Measurements from ENCODE around the gene SYNE2.
"Not testable (repeated sequence)": the region's sequence is repeated elsewhere in the genome, so short reads cannot be mapped to it uniquely, and the experiment has no call there.

Gene SYNE2

GRCh38 chr14:64040044-64040443, 187.2 kb downstream of the SYNE2 start:
- DNase-seq: no peak

GRCh38 chr14:64043296-64043695, 190.5 kb downstream of the SYNE2 start:
- DNase-seq: not testable (repeated sequence)

GRCh38 chr14:64045091-64045490, 192.3 kb downstream of the SYNE2 start:
- DNase-seq: no peak

GRCh38 chr14:64049616-64050381, 197.0 kb downstream of the SYNE2 start:
- no peak for DNase-seq

- DNase-seq: no peak
Measured at GRCh38 chr14:64053694-64054669, 201.2 kb downstream of the SYNE2 start.

- DNase-seq: no peak
Measured at GRCh38 chr14:64059454-64060198, 206.8 kb downstream of the SYNE2 start.

GRCh38 chr14:64060199-64060545, 207.4 kb downstream of the SYNE2 start:
- no peak for DNase-seq

GRCh38 chr14:64060648-64061096, 207.9 kb downstream of the SYNE2 start:
- no peak for DNase-seq

- DNase-seq: no peak
Measured at GRCh38 chr14:64061115-64061514, 208.3 kb downstream of the SYNE2 start.

- no peak for DNase-seq
Measured at GRCh38 chr14:64061706-64062105, 208.9 kb downstream of the SYNE2 start.

GRCh38 chr14:64062381-64063115, 209.7 kb downstream of the SYNE2 start:
- no peak for DNase-seq

- no peak for DNase-seq
Measured at GRCh38 chr14:64064447-64064846, 211.6 kb downstream of the SYNE2 start.

- no peak for DNase-seq
Measured at GRCh38 chr14:64069634-64070359, 217.0 kb downstream of the SYNE2 start.

GRCh38 chr14:64074961-64075612, 222.3 kb downstream of the SYNE2 start:
- no peak for DNase-seq

- DNase-seq: no peak
Measured at GRCh38 chr14:64075613-64076005, 222.8 kb downstream of the SYNE2 start.

- no peak for DNase-seq
Measured at GRCh38 chr14:64080452-64080851, 227.6 kb downstream of the SYNE2 start.

- no peak for DNase-seq
Measured at GRCh38 chr14:64081174-64081746, 228.5 kb downstream of the SYNE2 start.

- no peak for DNase-seq
Measured at GRCh38 chr14:64082837-64083236, 230.0 kb downstream of the SYNE2 start.

GRCh38 chr14:64088647-64088964, 235.8 kb downstream of the SYNE2 start:
- DNase-seq: no peak

GRCh38 chr14:64089920-64090319, 237.1 kb downstream of the SYNE2 start:
- DNase-seq: no peak

GRCh38 chr14:64091217-64091616, 238.4 kb downstream of the SYNE2 start:
- no peak for DNase-seq
